GM12865 (cell line): ENCODE results near the gene SERGEF.
"Not testable (repeated sequence)": the region's sequence is repeated elsewhere in the genome, so short reads cannot be mapped to it uniquely, and the experiment has no call there.

Source experiments
- DNase-seq: peaks from one replicate; pipeline ENCODE4 v3.0.0; 2010; ENCODE audit warnings: low read depth
- H3K4me3 ChIP-seq: 2 replicates; pipeline ENCODE4 v1.5.1; 2011; ENCODE audit warnings: mild to moderate bottlenecking, low read depth, low read length, control low read depth
- CTCF ChIP-seq: IDR thresholded peaks from 2 replicates; pipeline ENCODE4 v1.5.1; 2011; ENCODE audit warnings: low read length, control low read depth, low read depth, inconsistent platforms; ENCODE audit not compliant: insufficient read depth; ENCODE audit errors: missing control alignments

Gene SERGEF

GRCh38 chr11:17873586-17873985, 139.3 kb downstream of the SERGEF start:
- no peak for DNase-seq
- no peak for TF ChIP-seq CTCF
- H3K4me3 ChIP-seq, result no peak overlapping the region

GRCh38 chr11:17868398-17868797, 144.4 kb downstream of the SERGEF start:
- not testable (repeated sequence) for H3K4me3 ChIP-seq, DNase-seq

GRCh38 chr11:17867341-17867740, 145.5 kb downstream of the SERGEF start:
- no peak overlapping the region for H3K4me3 ChIP-seq
- DNase-seq, result no peak
- TF ChIP-seq CTCF, result no peak

- no peak for DNase-seq
- no peak overlapping the region for H3K4me3 ChIP-seq
- TF ChIP-seq CTCF, result no peak
Observed at GRCh38 chr11:17865765-17866428, 146.9 kb downstream of the SERGEF start.

- H3K4me3 ChIP-seq, result no peak overlapping the region
- DNase-seq, result peak; percentile 28
- TF ChIP-seq CTCF, result peak; percentile 72
Observed at GRCh38 chr11:17864478-17864941, 148.3 kb downstream of the SERGEF start.

- H3K4me3 ChIP-seq, result no peak overlapping the region
- no peak for DNase-seq
- no peak for TF ChIP-seq CTCF
Observed at GRCh38 chr11:17861036-17861755, 151.7 kb downstream of the SERGEF start.

- DNase-seq, result no peak
- TF ChIP-seq CTCF, result no peak
- no peak overlapping the region for H3K4me3 ChIP-seq
Observed at GRCh38 chr11:17859552-17859951, 153.3 kb downstream of the SERGEF start.
